Measurements from ENCODE around the gene COX4I1.

- TF ChIP-seq KLF9 (tag by site-specific recombination; IDR thresholded peaks at IDR 0.05; ENCODE audit: low read depth) (no peak), ZNF404 (tag by site-specific recombination; IDR thresholded peaks at IDR 0.05) (no peak), ZSCAN30 (tag by site-specific recombination; IDR thresholded peaks at IDR 0.05) (no peak), INSM2 (tag by site-specific recombination; IDR thresholded peaks at IDR 0.05) (no peak), ZNF121 (tag by site-specific recombination; IDR thresholded peaks at IDR 0.05) (no peak)
These were observed 37.4 kb downstream of the COX4I1 start for GRCh38 chr16:85836706-85837582.
